Stimulated activated CD8-positive, alpha-beta memory T cell treated with anti-CD3 and anti-CD28 coated beads, Interleukin-15, amount 100 ng/mL, for 4 hours (primary cell): ENCODE data around the gene CACNA2D1.

Experiments used
- DNase-seq, 2 donors: peaks; one replicate each; pipeline ENCODE4 v3.0.0-alpha.2; 2020; ENCODE audit warnings: low read depth in 2 of 2

Gene CACNA2D1

GRCh38 chr7:81973117-81973516, 470.5 kb downstream of the CACNA2D1 start:
- DNase-seq, result no peak

GRCh38 chr7:81960026-81960425, 483.6 kb downstream of the CACNA2D1 start:
- no peak for DNase-seq

- no peak for DNase-seq
These were observed 486.1 kb downstream of the CACNA2D1 start for GRCh38 chr7:81957517-81957916.

- no peak for DNase-seq
These were observed 487.1 kb downstream of the CACNA2D1 start for GRCh38 chr7:81956520-81956919.

- no peak for DNase-seq
These were observed 494.3 kb downstream of the CACNA2D1 start for GRCh38 chr7:81949306-81949705.

- DNase-seq, result no peak
These were observed 499.5 kb downstream of the CACNA2D1 start for GRCh38 chr7:81944058-81944457.

GRCh38 chr7:81937091-81937490, 506.5 kb downstream of the CACNA2D1 start:
- DNase-seq, result no peak

GRCh38 chr7:81934596-81935301, 508.8 kb downstream of the CACNA2D1 start:
- no peak for DNase-seq

- DNase-seq, result no peak
These were observed 510.6 kb downstream of the CACNA2D1 start for GRCh38 chr7:81932936-81933335.

- DNase-seq, result no peak
These were observed 514.2 kb downstream of the CACNA2D1 start for GRCh38 chr7:81929386-81929785.

GRCh38 chr7:81926154-81926553, 517.4 kb downstream of the CACNA2D1 start:
- DNase-seq, result no peak

GRCh38 chr7:81925530-81925929, 518.0 kb downstream of the CACNA2D1 start:
- DNase-seq, result no peak

- DNase-seq, result no peak
These were observed 519.1 kb downstream of the CACNA2D1 start for GRCh38 chr7:81924494-81924893.

- DNase-seq, result no peak
These were observed 524.1 kb downstream of the CACNA2D1 start for GRCh38 chr7:81919494-81919893.

- no peak for DNase-seq
These were observed 535.4 kb downstream of the CACNA2D1 start for GRCh38 chr7:81908220-81908619.

- no peak for DNase-seq
These were observed 540.5 kb downstream of the CACNA2D1 start for GRCh38 chr7:81903115-81903514.

- DNase-seq, result no peak
These were observed 541.0 kb downstream of the CACNA2D1 start for GRCh38 chr7:81902536-81902935.
